ENCODE measurements around the gene VIT.

VIT gene

GRCh38 chr2:36708041-36708741, 11.7 kb downstream of the VIT start:
- DNase-seq (ENCODE audit: low read depth in 2 of 3, low spot score in 1 of 3), result no peak

- DNase-seq (ENCODE audit: low read depth in 2 of 3, low spot score in 1 of 3), result no peak
Observed at GRCh38 chr2:36710858-36711515, 14.5 kb downstream of the VIT start.

DNA sequence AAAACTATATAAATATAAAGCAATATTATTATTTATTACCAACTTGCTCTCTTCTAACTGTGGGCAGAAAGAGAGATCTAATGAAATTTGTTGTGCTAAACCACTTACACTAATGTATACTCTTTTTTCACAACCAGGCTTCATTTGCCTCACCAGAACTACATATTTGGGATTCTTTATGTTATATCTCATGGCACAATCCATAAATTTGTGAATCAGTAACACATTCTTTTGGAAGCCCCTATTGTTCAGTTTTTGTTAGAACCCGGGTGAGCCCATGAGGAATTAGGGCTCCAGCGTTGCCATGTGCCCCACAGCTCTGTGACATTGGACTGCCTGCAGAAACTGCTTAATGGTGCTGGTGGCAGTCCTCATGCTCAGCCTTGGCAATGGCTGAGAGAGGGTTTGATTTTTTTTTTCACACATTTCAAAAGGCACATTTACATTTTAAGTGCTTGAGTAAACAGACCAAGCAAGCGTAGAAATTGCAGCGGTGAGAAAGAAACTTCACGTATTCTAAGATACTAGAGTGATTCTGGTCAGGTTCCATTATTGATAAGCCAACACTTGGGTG, 15.3 kb downstream of the VIT start:
- no peak for DNase-seq (ENCODE audit: low read depth in 2 of 3, low spot score in 1 of 3)

- no peak for DNase-seq (ENCODE audit: low read depth in 2 of 3, low spot score in 1 of 3)
Observed at GRCh38 chr2:36713310-36713709, 16.8 kb downstream of the VIT start.

DNA sequence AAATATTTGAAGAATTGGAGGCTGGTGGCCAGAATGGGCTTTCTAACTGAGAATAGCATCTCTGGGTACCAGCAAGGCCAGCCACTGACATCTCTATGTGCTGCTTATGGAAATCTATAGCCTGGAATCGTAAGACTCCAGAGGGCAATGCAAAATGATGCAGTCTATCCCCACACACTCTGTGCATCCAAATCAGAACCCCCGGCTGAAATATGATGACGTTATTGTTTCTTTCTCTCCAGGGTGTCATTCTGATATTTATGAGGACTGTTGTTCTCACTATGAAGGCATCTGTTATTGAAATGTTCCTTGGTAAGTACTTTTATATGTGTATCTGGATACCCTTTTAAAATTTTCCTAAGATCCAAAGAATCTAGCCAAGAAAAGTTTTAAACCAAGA, 19.6 kb downstream of the VIT start:
- no peak for DNase-seq (ENCODE audit: low read depth in 2 of 3, low spot score in 1 of 3)

GRCh38 chr2:36717603-36718266, 21.2 kb downstream of the VIT start:
- DNase-seq (ENCODE audit: low read depth in 2 of 3, low spot score in 1 of 3), result no peak

DNA sequence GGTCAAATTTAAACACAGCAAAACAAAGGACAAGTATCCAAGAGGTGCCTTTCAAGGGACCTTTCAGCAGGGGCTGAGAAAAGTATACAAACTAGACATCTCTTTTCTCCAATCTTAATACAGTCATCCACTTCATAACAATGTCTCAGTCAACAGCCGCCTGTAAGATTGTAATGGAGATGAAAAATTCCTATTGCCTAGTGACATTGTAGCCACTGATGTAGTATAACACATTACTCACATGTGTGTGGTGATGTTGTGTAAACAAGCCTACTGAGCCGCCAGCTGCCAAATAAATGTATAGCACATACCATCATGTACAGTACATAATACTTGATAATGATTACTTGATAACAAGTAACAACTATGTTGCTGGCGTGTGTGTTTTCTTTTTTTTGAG, 31.0 kb downstream of the VIT start:
- no peak for DNase-seq (ENCODE audit: low read depth in 2 of 3, low spot score in 1 of 3)

GRCh38 chr2:36729067-36729466, 32.6 kb downstream of the VIT start:
- no peak for DNase-seq (ENCODE audit: low read depth in 2 of 3, low spot score in 1 of 3)

DNA sequence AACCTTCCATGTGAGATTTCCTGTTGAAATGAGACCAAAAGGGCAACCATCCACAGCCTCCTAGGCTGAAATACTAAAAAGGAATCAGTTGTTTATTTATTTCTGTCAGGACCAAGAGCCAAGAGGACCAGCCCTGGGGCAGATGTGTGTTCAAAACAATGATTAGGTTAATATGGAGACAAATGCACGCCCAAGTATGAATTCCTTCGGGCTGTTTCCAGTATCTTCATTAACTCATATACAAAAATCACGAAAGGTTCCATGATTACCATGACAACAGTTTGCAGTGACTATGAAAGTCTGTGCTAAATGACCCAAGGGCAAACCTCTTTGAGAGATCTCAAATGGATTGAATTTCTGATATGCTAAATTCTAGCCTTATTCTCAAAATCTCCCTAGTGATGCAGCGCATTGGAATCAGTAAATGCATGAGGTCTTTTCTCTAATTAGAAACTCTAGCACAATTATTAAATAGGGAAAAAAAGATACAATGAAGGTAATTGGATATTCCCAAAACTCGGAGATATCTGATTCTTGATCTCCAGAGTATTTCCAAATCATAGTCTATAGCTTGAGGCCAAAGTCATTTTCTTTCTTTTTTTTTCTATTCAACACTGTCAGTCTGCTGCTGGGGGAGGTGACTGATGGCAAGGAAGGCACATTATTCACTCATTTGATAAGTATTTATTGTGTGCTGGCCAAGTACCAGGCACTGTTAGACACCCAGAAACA, 35.6 kb downstream of the VIT start:
- no peak for DNase-seq (ENCODE audit: low read depth in 2 of 3, low spot score in 1 of 3)

DNA sequence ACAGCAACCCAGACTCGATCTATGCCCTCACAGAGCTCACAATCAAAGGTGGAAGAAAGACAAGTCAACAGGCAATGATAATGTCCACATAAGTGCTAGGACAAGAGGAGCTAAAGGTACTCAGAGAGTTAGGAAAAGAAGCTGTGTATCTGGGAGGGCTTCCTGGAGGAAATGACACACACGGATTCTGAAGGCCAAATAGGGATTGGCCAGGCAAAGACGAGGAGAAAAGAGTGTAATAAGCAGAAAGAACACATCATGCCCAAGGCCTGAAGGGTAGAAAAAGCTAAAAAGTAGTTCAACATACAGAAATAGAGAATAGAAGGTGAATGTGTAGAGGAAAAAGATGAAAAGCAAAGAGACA, 36.1 kb downstream of the VIT start:
- DNase-seq (ENCODE audit: low read depth in 2 of 3, low spot score in 1 of 3), result no peak

- no peak for DNase-seq (ENCODE audit: low read depth in 2 of 3, low spot score in 1 of 3)
Observed at GRCh38 chr2:36733215-36733614, 36.7 kb downstream of the VIT start.

GRCh38 chr2:36734304-36734703, 37.8 kb downstream of the VIT start:
- no peak for DNase-seq (ENCODE audit: low read depth in 2 of 3, low spot score in 1 of 3)

- DNase-seq (ENCODE audit: low read depth in 2 of 3, low spot score in 1 of 3), result no peak
Observed at GRCh38 chr2:36737131-36737750, 40.7 kb downstream of the VIT start.

- no peak for DNase-seq (ENCODE audit: low read depth in 2 of 3, low spot score in 1 of 3)
Observed at GRCh38 chr2:36740061-36740460, 43.6 kb downstream of the VIT start.

GRCh38 chr2:36741188-36741837, 44.8 kb downstream of the VIT start:
- no peak for DNase-seq (ENCODE audit: low read depth in 2 of 3, low spot score in 1 of 3)

GRCh38 chr2:36743954-36744353, 47.4 kb downstream of the VIT start:
- DNase-seq (ENCODE audit: low read depth in 2 of 3, low spot score in 1 of 3), result no peak

DNA sequence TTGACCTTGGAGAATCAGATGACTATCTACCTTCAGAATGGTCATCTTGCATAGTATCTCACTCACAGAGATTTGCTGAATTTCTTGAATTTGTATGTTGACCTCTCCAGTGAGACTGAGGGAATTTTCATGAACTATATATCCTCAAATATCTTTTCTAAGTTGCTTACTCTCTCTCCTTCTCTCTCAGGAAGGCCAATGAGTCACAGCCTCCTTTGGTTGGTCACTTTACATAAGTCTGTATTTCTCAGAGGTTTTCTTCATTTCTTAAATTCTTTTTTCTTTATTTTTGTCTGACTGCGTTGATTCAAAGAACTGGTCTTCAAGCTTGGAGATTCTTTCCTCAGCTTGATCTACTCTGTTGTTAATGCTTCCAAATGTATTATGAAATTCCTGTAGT, 51.7 kb downstream of the VIT start:
- no peak for DNase-seq (ENCODE audit: low read depth in 2 of 3, low spot score in 1 of 3)

- no peak for DNase-seq (ENCODE audit: low read depth in 2 of 3, low spot score in 1 of 3)
Observed at GRCh38 chr2:36750101-36750500, 53.6 kb downstream of the VIT start.

- no peak for DNase-seq (ENCODE audit: low read depth in 2 of 3, low spot score in 1 of 3)
Observed at GRCh38 chr2:36753706-36754221, 57.3 kb downstream of the VIT start.

DNA sequence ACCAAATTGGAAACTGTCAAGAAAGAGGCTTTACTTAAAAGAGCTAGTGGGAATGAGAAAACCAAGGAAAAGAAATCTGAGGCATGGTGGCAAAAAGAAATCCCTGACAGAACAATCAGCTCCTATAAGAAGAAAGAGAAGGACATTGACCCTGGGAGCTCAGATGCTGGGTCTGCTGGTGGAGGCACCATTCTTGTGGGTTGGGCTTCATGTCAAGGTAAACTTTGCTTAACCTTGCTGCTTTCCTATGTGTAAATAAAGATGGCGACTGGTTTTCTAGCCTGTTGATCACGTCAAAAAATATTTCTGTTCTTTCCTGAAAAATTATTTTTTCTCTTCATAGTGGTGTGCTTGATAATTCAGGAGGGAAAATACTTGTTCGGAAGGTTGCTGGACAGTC, 58.1 kb downstream of the VIT start:
- DNase-seq (ENCODE audit: low read depth in 2 of 3, low spot score in 1 of 3), result no peak
